ENCODE measurements around the gene JAZF1.

The JAZF1 gene

DNA sequence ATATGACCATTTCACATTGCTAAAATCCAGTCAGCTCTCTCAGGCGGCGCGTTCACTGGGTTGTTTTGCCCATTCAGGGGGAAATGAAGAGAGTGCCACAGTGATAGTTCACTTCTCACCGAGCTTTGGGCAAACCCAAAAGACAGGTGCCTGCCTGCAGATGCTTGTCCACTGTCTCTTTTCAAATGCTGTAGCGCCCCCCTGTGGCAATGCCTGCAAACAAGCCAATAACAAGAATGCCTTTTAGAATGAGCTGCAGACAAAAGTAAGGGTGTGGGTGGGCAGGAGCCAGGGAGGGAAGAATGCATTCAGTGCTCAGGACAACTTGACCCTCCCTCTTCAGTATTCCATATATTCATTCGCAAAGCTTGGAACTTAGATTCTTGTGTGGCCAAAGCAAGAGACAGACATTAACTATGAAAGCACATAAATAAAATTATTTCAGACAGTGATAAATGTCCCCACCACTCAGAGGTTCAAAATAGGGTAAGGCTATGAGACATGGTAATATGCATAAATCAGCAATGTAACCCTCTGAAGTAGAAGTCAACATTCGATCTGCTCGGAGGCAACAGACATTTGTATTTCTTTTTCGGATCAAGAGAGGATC, 86.9 kb downstream of the JAZF1 start:
- peak; percentile 46 for DNase-seq (ENCODE audit: low spot score)
- in situ Hi-C loops (cut with MboI; ENCODE audit: low pct_unique_long_range_greater_than_20kb, low sequenced_read_pairs, unreplicated experiment): no loop called here
- peak; percentile 55 for TF ChIP-seq CTCF (IDR thresholded peaks at IDR 0.05; ENCODE audit: extremely low read depth, insufficient read depth, missing control alignments)

- in situ Hi-C loops (cut with MboI; ENCODE audit: low pct_unique_long_range_greater_than_20kb, low sequenced_read_pairs, unreplicated experiment): no loop called here
- TF ChIP-seq CTCF (IDR thresholded peaks at IDR 0.05; ENCODE audit: extremely low read depth, insufficient read depth, missing control alignments): no peak
- DNase-seq (ENCODE audit: low spot score): no peak
These were observed 89.4 kb downstream of the JAZF1 start for GRCh38 chr7:28091190-28091589.

- in situ Hi-C loops (cut with MboI; ENCODE audit: low pct_unique_long_range_greater_than_20kb, low sequenced_read_pairs, unreplicated experiment): no loop called here
- no peak for TF ChIP-seq CTCF (IDR thresholded peaks at IDR 0.05; ENCODE audit: extremely low read depth, insufficient read depth, missing control alignments)
- no peak for DNase-seq (ENCODE audit: low spot score)
These were observed 91.5 kb downstream of the JAZF1 start for GRCh38 chr7:28088901-28089714.

DNA sequence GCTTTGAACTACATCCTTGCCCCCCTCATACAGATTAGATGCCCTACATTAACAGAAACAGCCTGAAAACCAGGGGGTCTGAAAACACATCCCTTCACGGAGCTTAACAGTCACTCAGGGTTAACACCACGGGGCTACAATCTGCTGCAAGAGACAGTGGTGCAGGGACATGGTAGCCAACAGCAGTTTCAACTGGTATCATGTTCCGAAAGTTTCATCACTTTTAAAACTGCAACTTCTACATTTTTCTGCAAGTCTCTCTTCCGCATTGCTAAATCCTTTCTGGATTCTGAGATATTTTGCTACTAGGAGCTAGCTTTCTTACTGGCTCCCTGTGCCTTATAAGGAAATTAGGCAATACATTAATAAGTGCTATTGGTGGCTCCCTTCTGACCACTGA, 92.6 kb downstream of the JAZF1 start:
- TF ChIP-seq CTCF (IDR thresholded peaks at IDR 0.05; ENCODE audit: extremely low read depth, insufficient read depth, missing control alignments): no peak
- DNase-seq (ENCODE audit: low spot score): no peak
- in situ Hi-C loops (cut with MboI; ENCODE audit: low pct_unique_long_range_greater_than_20kb, low sequenced_read_pairs, unreplicated experiment): no loop called here

DNA sequence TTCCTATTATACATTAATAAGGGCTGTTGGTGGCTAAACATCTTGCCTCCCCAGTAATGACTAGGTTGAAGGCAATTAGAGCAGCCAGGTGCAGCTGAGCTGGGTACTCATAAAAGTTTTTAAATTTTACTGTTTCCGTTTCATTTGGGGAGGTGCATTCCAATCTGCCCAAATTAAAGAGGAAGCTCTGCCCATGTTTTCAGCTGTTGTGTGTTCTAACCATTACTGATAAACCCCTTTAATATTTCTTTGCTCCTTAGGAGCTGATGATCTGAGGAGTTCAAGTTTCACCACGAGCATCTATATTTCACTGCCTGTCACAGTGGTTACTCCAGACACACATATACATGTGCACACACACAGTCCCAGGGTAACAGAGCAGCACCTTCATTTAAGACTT, 94.4 kb downstream of the JAZF1 start:
- TF ChIP-seq CTCF (IDR thresholded peaks at IDR 0.05; ENCODE audit: extremely low read depth, insufficient read depth, missing control alignments): no peak
- DNase-seq (ENCODE audit: low spot score): no peak
- in situ Hi-C loops (cut with MboI; ENCODE audit: low pct_unique_long_range_greater_than_20kb, low sequenced_read_pairs, unreplicated experiment): no loop called here

- no peak for DNase-seq (ENCODE audit: low spot score)
- in situ Hi-C loops (cut with MboI; ENCODE audit: low pct_unique_long_range_greater_than_20kb, low sequenced_read_pairs, unreplicated experiment): no loop called here
- TF ChIP-seq CTCF (IDR thresholded peaks at IDR 0.05; ENCODE audit: extremely low read depth, insufficient read depth, missing control alignments): no peak
These were observed 96.3 kb downstream of the JAZF1 start for GRCh38 chr7:28083998-28084985.
